GM04504 (cell line): ENCODE data around the gene PNPO.
"Not testable (repeated sequence)": the region's sequence is repeated elsewhere in the genome, so short reads cannot be mapped to it uniquely, and the experiment has no call there.

Source experiments
- DNase-seq: peaks from one replicate; pipeline ENCODE4 v3.0.0-alpha.2; 2012; ENCODE audit warnings: low read depth

Gene PNPO

GRCh38 chr17:47975189-47975822 lies 33.9 kb downstream of the PNPO start:
- DNase-seq, result no peak

GRCh38 chr17:47975823-47976205 lies 34.4 kb downstream of the PNPO start:
- no peak for DNase-seq

- no peak for DNase-seq
Observed at GRCh38 chr17:47978324-47978723, 37.0 kb downstream of the PNPO start.

DNA sequence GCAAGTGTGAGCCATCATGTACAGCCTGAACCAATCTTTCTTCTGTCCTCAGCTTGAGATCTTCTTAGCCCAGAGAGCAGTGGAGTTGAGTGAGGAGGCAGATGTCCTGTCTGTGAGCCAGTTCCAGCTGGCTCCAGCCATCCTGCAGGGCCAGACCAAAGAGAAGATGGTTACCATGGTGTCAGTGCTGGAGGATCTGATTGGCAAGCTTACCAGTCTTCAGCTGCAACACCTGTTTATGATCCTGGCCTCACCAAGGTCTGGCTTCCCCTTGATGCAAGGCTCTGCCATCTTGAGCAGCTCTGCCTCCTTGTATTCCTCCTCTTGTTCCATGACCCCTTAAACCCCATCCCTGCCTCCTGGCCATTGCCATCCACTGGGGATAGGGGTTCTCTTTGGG lies 39.2 kb downstream of the PNPO start:
- DNase-seq, result no peak

DNA sequence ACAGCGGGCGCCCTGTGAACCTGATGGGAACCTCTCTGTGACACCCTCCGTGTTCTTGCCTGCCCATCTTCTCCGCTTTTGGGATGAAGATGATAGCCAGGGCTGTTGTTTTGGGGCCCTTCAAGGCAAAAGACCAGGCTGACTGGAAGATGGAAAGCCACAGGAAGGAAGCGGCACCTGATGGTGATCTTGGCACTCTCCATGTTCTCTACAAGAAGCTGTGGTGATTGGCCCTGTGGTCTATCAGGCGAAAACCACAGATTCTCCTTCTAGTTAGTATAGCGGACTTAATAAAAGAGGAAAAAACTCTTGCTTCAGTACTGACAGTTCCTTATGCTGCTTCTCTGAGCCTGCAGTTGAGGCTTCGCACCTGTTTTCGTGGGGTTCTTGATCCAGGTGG lies 40.1 kb downstream of the PNPO start:
- no peak for DNase-seq

DNA sequence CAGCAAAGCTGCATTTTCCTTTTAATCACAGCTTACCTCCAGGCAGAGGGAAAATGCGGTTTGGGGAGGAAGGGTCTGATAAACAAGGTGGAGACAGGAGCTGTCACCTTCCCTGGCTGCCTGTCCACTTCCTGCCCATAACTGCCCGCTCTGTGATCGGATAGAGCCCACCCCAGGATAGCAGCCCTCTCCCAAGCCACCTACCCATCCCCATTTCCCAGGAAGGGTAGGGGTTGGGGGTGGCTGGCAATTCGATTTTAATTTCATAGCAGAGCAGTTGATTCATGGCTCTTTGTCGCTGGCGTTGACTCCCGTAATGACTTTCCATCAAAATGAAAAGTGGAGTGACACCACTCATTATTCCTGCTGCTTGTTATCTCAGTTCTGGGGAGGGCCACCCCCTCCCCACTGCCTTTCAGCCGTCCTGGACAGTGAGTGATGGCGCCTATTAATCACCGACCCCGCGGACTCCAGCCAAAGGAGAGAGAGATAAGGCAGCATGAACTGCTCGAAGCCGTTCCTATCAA lies 40.8 kb downstream of the PNPO start:
- no peak for DNase-seq

DNA sequence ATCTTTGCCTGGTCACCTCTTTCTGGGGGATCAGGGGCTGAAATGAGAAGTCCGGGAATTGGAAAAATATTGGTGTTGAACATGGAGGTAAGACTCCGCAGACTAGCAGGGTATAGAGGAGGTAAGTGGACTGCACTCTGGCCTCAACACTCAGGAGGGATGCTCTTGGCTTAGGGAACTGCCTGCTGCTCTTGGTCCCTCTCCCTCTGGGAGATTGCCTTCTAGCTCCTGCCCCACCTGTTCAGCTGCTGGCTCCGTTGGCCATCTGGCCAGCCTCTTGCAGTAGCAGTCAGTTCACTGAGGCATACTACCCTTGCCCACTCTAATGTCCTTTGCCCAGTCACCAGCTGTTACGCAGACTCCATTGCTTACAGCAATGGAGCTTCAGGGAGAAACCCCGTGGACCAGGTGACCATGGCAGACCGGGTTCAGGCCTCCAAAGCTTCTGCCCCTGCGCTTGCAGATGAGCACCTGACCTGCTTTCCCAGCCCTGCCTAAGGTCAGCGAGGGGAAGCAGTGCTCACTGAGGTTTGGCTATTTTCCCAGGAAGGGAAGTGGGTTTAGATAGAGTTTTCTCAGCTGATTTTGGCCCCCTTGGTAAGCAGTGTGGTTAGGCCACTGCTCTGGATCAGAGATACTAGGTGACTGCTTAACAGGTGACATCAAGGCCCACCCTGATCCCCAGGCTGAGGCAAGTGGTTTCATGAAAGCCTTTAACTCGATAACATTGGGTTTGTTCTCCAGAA lies 41.4 kb downstream of the PNPO start:
- no peak for DNase-seq

DNA sequence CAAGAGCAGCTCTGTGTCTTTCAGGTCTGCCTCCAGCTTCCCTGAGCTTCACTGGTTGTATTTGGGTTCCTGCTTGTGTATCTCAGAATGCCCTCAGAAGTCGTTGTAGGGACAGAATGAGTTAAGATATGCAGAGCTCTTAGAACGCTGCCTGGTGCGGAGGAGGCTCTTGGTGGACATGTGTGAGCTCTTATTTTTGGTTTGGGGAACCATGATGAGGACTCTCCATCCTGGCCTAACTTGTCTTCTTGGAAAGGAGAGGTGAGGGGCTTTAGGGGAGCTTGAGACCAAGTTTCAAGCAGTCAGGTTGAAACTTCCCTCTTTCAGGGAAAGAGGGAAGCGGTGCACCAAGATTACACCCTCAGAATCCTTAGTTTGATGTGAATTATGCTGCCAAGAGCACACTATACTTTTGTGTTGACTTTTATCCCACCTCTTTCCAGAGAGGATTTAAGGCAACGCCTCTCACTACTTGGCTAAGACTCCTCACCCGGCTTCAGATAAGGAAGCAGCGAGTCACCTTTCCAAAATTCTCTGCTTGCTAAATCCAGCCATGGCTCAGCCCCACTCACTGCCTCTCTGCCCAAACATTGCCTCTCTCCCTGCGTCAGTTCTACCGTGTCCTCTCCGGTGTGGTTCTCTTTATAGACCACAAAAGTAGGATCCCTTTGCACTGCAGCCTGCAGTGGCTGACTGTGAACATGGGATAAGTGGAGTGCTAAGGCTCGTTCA lies 42.3 kb downstream of the PNPO start:
- DNase-seq, result no peak

- no peak for DNase-seq
Observed at GRCh38 chr17:47986520-47986919, 45.1 kb downstream of the PNPO start.

DNA sequence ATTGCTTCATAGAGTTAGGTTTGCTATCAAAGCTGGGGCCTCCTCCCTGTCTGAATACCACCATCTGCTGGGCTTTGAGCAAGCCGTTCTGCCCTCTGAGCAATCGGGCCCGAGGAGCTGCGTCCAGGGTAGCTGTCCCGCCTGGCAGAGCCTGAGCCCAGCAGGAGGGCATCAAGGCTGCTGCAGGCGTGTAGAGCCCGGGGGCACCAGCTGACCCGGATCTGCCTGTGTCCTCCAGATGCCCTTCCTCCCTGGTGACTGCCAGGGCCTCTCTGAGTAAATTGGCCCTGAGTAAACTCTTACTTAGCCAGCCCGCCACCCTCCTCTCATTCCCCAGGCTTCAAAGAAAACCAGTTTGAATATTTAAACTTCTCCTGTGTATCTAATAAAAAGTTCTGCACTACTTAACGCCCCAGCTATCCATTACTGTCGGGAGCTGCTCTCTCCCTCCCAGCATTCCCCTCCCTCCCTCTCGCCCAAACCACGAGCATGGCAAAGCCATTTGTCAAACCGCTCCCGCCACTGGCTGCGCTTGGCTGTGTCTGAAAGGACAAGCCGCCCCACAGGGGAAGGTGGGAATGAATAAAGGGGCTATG lies 46.0 kb downstream of the PNPO start:
- no peak for DNase-seq

DNA sequence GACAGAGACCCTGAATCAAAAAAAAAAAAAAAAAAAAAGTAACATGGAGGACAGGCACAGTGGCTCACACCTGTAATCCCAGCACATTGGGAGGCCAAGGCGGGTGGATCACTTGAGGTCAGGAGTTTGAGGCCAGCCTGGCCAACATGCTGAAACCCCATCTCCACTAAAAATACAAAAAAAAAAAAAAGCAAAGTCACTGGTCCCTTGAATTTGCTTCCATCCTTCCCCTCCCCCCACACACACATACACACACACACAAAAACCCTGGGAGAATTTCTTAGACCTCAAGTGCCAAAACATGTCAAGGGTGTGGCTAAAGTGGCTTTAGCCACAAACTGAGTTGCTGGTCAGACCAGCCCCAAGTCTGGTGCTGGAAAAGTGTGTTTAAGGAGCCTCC lies 47.1 kb downstream of the PNPO start:
- DNase-seq, result not testable (repeated sequence)

- DNase-seq, result no peak
Observed at GRCh38 chr17:47989159-47989558, 47.8 kb downstream of the PNPO start.

GRCh38 chr17:47989700-47990099 lies 48.3 kb downstream of the PNPO start:
- no peak for DNase-seq

DNA sequence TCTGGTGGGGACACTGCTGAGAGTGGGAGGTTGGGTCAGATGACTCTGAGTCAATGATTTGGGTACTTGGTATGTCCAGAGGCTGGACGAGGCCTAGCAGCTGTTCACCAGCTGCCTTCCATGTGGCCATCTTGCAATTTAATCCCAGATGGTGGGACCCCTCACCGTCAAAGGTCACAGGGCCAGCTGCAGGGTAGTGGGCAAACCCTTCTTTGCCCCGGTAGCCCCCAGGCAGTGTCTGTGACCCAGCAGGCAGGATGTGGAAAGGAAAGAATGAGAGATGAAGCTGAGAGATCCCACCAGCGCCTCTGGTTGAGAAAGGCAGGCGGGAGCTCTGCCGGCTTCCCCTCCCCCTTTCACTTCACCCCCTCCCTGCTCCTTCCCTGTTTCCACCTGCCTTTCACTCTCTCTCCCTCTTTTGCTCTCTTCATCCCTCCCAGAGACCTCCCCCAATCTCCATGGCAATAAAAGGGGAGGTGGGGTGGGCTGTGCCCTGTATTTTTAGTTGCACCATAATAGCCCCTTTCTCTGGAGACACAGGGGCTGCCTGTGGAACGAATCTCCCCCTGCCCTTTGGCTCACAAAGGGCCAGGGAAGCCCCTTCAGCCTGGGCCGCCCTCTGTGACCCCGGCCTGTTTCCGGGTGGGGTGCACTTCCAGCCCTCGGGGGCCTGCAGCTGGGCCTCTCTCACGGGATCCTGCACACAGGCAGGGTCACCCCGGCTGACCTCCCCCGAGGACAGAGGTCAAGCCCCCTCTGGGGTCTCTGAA lies 49.8 kb downstream of the PNPO start:
- DNase-seq, result no peak

DNA sequence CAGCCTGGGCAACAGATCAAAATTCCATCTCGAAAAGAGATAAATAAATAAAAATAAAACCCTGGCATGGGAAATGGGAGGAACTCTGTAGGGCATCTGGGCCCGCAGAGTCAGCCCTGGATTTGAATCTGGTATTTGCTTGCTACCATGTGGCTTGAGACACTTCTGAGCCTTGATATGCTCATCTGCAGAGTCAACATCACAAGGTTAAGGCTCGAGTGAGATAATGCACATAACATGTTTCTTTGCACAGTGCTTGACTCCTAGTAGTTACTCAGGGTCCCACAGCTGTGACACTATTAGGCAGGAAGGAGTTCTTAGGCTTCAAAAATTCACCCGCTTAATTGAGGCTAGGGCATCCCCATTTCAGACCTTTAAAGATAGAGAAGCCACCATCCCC lies 50.8 kb downstream of the PNPO start:
- DNase-seq, result no peak

GRCh38 chr17:47993031-47993564 lies 51.7 kb downstream of the PNPO start:
- no peak for DNase-seq

DNA sequence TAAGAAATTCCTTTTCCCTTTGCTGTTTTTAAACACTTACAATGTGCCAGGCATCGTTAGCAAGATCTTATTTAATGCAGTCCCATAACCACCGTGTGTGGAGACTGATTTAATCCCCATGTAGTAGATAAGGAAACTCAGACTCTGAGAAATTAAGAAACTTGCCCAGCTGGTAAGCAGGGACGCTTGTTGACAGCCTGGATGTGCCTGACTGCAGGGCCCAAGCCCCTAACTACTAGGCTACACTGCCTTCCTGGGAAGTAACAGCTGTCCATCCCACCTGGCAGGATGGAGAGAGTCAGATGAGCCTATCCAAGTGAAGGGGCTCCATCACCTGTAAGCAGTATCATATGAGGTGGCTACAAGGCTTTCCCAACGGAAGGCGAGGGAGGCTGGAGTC lies 52.6 kb downstream of the PNPO start:
- no peak for DNase-seq

DNA sequence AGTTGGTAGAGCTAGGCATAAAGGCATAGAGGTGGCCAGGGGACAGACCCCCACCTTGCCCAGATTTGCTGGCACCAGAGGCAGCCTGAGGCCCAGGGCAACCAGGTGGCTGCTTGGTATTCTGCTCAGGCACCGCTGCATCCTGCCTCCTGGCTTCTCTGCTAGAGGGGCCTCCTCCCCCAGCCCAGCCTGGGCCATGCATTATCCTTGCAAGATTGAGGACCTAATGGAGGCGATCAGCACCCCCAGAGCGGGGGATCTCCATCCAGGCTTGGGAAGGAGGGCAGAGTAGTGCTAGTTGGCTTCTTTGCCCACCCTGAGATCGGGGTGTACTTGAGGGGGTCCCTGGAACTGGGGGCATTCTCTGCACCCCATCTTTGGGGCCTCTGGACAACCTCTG lies 53.4 kb downstream of the PNPO start:
- DNase-seq, result no peak

GRCh38 chr17:47995241-47995935 lies 54.0 kb downstream of the PNPO start:
- DNase-seq, result no peak

DNA sequence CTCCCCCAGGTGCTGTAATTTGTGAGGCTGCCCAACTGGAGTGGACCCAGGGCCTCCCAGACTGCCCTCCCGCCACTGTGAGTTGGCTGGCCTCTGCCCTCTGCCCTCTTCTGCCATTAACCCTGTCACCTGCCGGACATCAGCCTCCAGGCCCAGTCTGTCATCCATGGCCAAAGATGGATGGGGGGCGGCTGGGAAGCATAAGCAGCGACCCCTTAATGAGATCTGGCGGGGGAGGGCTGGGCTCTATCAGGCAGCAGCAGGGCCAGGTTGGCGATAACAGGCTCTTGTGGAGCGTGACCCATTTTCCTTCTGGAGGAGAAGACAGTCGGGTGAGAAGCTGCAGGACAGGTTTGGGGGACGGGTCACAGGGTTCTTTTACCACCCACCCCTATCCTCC lies 54.8 kb downstream of the PNPO start:
- DNase-seq, result no peak

DNA sequence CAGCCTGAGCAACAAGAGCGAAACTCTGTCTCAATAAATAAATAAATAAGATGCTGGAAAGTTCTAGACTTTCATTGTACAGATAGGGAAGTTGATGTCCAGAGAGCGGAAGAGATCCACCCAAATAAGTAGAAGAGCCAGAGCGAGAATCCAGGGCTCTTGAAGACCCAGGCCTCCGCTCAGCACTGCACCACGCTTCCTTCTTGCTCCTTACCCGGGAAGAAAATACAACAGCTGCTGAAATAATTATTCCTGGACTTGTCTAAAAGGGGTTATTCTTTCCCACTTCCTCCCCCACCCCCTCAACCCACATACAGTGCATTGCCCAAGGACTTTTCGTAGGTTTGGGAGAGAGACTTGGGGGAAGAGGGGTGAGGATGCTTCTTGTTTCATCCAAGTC lies 56.2 kb downstream of the PNPO start:
- no peak for DNase-seq
